Fibroblast of skin of right biceps (primary cell): Measurements from ENCODE around the gene TARS1.

Experiments used
- DNase-seq: peaks from one replicate; pipeline ENCODE4 v3.0.0-alpha.2; 2013

Gene TARS1

DNA sequence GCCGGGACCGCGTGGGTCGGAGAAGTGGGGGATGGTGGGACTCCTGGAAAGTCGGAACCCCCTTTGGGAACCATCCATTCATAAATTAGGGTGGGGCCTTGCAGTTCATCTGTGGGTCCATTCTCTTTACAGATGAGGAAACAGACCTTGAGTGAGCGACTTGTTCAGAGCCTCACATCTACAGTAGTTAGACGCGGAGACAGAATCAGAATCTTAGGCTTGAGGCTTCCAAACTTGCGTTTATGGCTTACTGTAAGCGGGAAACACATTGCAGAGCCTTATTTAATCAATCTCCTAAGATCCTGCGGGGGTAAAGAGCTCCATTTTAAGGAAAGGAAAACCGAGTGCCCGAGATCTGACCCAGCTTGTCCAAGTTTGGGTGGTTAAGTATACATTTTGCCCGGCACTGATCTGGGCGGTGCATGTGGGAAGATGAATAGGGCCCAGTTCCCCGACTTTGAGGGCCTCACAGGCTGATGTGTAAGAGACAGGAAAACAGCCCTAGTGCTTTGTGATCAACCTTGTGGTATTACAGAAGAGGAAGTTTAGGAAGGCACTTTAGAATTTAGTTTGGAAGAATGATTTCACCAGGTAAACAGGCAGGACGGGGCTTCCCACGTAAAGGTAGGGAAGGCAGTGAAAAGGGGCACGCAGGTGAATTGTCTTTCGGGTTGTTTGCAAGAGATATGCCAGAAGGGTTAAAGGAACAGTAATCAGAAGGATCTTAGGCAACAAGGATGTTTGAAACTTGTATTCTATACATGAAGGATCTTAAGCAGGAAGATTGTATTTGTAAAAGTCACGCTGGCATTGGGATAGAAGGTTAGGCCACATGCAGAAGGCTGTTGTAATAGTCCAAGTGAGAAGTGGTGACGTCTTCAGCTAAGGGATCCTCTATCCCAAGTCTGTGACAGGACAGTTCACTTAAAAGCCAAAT, 744 bp downstream of the TARS1 start:
- DNase-seq: peak; percentile 87

GRCh38 chr5:33444542-33444941, 3.8 kb downstream of the TARS1 start:
- no peak for DNase-seq

GRCh38 chr5:33445798-33446197, 5.0 kb downstream of the TARS1 start:
- no peak for DNase-seq

GRCh38 chr5:33448118-33448517, 7.4 kb downstream of the TARS1 start:
- no peak for DNase-seq

- peak; percentile 42 for DNase-seq
These were observed 16.4 kb downstream of the TARS1 start for GRCh38 chr5:33457126-33457525.

- DNase-seq: no peak
These were observed 17.1 kb downstream of the TARS1 start for GRCh38 chr5:33457817-33458216.

- DNase-seq: no peak
These were observed 19.4 kb downstream of the TARS1 start for GRCh38 chr5:33460210-33460609.

GRCh38 chr5:33462456-33462855, 21.7 kb downstream of the TARS1 start:
- no peak for DNase-seq

GRCh38 chr5:33465120-33465519, 24.4 kb downstream of the TARS1 start:
- no peak for DNase-seq

DNA sequence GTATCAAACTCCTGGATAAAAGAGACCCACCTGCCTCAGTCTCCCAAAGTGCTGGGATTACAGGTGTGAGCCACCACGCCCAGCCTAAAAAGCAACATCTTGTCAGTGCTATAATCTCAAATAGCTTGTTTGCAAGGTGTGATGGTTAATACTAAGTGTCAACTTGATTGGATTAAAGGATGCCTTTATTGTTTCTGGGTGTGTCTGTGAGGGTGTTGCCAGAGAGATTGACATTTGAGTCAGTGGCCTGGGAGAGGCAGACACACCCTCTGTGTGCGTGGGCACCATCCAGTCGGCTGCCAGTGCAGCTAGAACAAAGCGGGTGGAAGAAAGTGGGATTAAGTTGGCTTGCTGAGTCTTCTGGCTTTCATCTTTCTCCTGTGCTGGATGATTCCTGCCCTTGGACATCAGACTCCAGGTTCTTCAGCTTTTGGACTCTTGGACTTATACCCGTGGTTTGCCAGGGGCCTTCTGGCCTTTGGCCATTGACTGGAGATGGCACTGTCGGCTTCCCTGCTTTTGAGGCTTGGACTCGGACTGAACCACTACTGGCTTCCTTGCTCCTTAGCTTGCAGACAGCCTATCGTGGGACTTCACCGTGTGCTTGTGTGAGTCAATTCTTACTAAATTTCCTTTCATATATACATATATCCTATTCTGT, 28.1 kb downstream of the TARS1 start:
- DNase-seq: no peak

DNA sequence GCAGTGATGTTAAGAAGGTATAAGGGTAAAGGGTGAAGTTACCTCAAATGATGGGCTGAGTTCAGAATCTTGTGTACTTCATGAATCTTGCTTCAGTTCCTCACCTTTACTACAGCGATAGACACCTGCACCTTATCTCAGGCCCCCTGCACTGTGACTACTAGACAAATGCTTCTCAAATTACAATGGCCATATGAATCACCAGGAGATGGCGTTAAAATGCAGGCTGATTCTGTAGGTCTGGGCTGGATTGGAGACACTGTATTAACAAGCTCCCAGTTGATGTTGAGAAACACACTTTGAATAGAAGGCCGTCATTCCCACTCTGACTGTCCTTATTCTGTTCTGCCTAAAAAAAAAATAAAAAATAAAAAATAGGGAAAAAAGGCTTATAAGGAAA, 29.8 kb downstream of the TARS1 start:
- DNase-seq: peak; percentile 65

DNA sequence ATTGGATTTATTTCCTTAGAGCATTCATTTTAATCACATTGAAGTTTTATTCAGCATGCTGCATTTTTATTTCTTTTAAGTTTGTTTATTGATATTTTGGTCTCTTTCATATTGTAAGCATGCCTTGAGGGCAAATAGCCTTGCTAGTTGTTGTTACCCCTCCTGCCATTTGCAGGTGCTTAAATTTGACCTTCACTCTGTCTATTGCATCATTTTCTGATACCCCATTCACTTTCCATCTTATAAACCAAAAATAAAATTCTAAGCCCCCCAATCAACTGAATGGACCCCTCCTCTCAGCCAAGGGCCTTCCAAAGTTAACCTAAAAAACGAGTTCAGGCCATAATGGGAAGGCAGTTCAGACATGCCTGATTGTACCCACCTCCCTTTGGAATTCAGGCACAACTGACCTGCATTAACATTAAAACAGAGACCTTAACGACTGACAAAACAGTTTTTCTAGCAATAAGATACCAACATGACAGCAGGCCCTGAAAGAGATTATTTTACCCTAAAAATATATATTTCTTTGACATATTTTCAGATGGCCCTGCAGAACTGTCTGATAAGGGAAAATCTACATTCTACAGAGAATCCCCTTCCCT, 32.1 kb downstream of the TARS1 start:
- no peak for DNase-seq

GRCh38 chr5:33474004-33474403, 33.2 kb downstream of the TARS1 start:
- DNase-seq: no peak

GRCh38 chr5:33474931-33475499, 34.2 kb downstream of the TARS1 start:
- no peak for DNase-seq

GRCh38 chr5:33475706-33476105, 34.9 kb downstream of the TARS1 start:
- DNase-seq: no peak

- DNase-seq: no peak
These were observed 36.2 kb downstream of the TARS1 start for GRCh38 chr5:33476992-33477391.

DNA sequence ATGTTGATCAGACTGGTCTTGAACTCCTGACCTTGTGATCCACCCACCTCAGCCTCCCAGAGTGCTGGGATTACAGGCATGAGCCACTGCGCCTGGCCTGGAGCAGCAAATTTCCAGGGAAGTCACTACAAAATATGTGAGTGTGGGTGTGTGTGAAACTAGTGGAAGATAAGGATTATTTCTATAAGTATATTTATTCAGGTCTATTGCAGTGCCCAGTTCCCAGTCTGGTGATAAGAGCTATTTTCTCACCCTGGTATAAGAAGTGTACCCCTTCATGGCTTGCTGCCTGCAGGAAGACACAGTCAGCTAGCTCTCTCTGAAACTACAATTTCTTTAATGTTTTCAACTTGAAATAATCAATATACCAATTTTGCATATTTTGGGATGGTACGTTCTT, 37.1 kb downstream of the TARS1 start:
- no peak for DNase-seq

GRCh38 chr5:33479311-33479710, 38.5 kb downstream of the TARS1 start:
- DNase-seq: peak; percentile 6

DNA sequence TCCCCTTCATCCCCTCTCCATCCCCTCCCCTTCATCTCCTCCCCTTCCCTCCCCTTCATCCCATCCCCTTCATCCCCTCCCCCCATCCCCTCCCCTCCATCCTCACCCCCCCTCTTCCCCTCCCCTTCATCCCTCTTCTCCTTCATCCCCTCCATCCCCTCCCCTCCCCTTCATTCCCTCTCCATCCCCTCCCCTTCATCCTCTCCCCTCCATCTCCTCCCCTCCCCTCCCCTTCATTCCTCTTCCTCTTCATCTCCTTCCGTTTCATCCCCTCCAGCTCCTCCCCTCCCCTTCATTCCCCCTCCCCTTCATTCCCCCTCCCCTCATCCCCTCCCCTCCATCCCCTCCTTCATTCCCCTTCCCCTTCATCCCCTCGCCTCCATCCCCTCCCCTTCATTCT, 40.1 kb downstream of the TARS1 start:
- no peak for DNase-seq

DNA sequence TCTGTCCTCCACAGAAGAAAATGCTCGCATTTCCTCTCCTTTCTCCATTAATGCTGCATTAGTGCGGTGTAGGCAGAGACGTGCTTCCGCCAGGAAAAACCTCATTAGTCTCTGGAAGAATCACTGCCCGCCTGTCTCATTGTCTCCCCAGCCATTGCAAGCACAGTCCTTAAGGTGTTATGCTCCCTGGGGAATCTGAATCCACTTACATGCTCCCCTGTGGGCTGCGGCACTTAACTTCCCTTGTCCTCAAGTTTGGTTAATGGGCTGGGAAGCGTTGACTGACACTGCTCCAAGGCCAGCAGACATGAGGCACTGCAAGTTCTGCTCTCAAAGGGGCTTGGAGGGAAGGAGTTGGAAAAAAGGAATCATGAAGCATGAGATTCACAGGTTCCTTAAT, 41.6 kb downstream of the TARS1 start:
- DNase-seq: no peak

- DNase-seq: no peak
These were observed 46.5 kb downstream of the TARS1 start for GRCh38 chr5:33487236-33487635.

- no peak for DNase-seq
These were observed 48.0 kb downstream of the TARS1 start for GRCh38 chr5:33488558-33489355.
